Activated naive CD4-positive, alpha-beta T cell treated with anti-CD3 and anti-CD28 coated beads, Interleukin-2, amount 10 ng/mL, durations not matched to agents 7 days and 5 days (primary cell): ENCODE results near the gene SLC35A1.
"Not testable (repeated sequence)": the region's sequence is repeated elsewhere in the genome, so short reads cannot be mapped to it uniquely, and the experiment has no call there.

Experiments
- CTCF ChIA-PET: fragments of 350-600 bp; sonication (Branson Sonifier 250); formaldehyde crosslinking; loops from one replicate; lab custom pipeline; 2021; ENCODE audit warnings: antibody characterized with exemption; lab: Charles Lee
- DNase-seq: peaks from one replicate; pipeline ENCODE4 v3.0.0-alpha.2; 2020
- H3K27ac Mint-ChIP-seq: one replicate; pipeline ENCODE4 v1.8.0; 2021; ENCODE audit warnings: mild to moderate bottlenecking, moderate library complexity, mixed read lengths
- H3K27me3 Mint-ChIP-seq: one replicate; pipeline ENCODE4 v1.8.0; 2021; ENCODE audit warnings: mild to moderate bottlenecking, mixed read lengths
- H3K36me3 Mint-ChIP-seq: one replicate; pipeline ENCODE4 v1.8.0; 2021; ENCODE audit warnings: mixed read lengths
- H3K4me1 Mint-ChIP-seq: one replicate; pipeline ENCODE4 v1.8.0; 2021; ENCODE audit warnings: mixed read lengths
- H3K4me3 Mint-ChIP-seq: one replicate; pipeline ENCODE4 v1.8.0; 2021; ENCODE audit warnings: mild to moderate bottlenecking, moderate library complexity, mixed read lengths
- H3K9me3 Mint-ChIP-seq: one replicate; pipeline ENCODE4 v1.8.0; 2021; ENCODE audit warnings: mixed read lengths

Gene SLC35A1

GRCh38 chr6:87472525-87473418, at the start of gene SLC35A1:
TSS of gene SLC35A1 (plus strand) at chr6:87472974. CDS start at chr6:87473004, 30 bp downstream.
- CTCF ChIA-PET, result no interaction called here
- Mint-ChIP-seq H3K4me3 (peak within 1 kb of the TSS; percentile 96), H3K36me3 (no peaks in the 10 kb centered on the region), H3K27ac (peak within 1 kb of the TSS; percentile 95), H3K27me3 (peaks cover 6% of the 10 kb centered on the region), H3K4me1 (peaks cover 29% of the 10 kb centered on the region), H3K9me3 (no peaks in the 10 kb centered on the region)
- DNase-seq, result peak; percentile 86

GRCh38 chr6:87426789-87427188, 46.0 kb upstream of the SLC35A1 start:
- DNase-seq, result no peak
- Mint-ChIP-seq H3K27ac (no peak overlapping the region), H3K9me3 (no peaks in the 10 kb centered on the region), H3K4me3 (no peak overlapping the region), H3K27me3 (peaks cover 9% of the 10 kb centered on the region), H3K4me1 (no peaks in the 10 kb centered on the region), H3K36me3 (no peaks in the 10 kb centered on the region)
- CTCF ChIA-PET, result no interaction called here

- H3K4me3 Mint-ChIP-seq, result no peak overlapping the region
- H3K9me3 Mint-ChIP-seq, result no peaks in the 10 kb centered on the region
- no peaks in the 10 kb centered on the region for H3K36me3 Mint-ChIP-seq
- H3K4me1 Mint-ChIP-seq, result no peaks in the 10 kb centered on the region
- no peak overlapping the region for H3K27ac Mint-ChIP-seq
- CTCF ChIA-PET, result no interaction called here
- no peak for DNase-seq
- H3K27me3 Mint-ChIP-seq, result peaks cover 9% of the 10 kb centered on the region
Observed at GRCh38 chr6:87430499-87430898, 42.3 kb upstream of the SLC35A1 start.

- Mint-ChIP-seq H3K27me3 (peaks cover 9% of the 10 kb centered on the region), H3K4me1 (no peaks in the 10 kb centered on the region), H3K4me3 (no peak overlapping the region), H3K36me3 (no peaks in the 10 kb centered on the region), H3K9me3 (no peaks in the 10 kb centered on the region), H3K27ac (no peak overlapping the region)
- CTCF ChIA-PET, result no interaction called here
- DNase-seq, result no peak
Observed at GRCh38 chr6:87431263-87431662, 41.5 kb upstream of the SLC35A1 start.

GRCh38 chr6:87436435-87436834, 36.3 kb upstream of the SLC35A1 start:
- no peaks in the 10 kb centered on the region for H3K4me1 Mint-ChIP-seq
- H3K27ac Mint-ChIP-seq, result no peak overlapping the region
- H3K4me3 Mint-ChIP-seq, result no peak overlapping the region
- peaks cover 1% of the 10 kb centered on the region for H3K9me3 Mint-ChIP-seq
- H3K36me3 Mint-ChIP-seq, result no peaks in the 10 kb centered on the region
- CTCF ChIA-PET, result no interaction called here
- no peaks in the 10 kb centered on the region for H3K27me3 Mint-ChIP-seq
- peak; percentile 79 for DNase-seq

GRCh38 chr6:87441711-87442110, 31.1 kb upstream of the SLC35A1 start:
- H3K27ac Mint-ChIP-seq, result no peak overlapping the region
- H3K27me3 Mint-ChIP-seq, result no peaks in the 10 kb centered on the region
- H3K36me3 Mint-ChIP-seq, result no peaks in the 10 kb centered on the region
- CTCF ChIA-PET, result no interaction called here
- no peak for DNase-seq
- no peaks in the 10 kb centered on the region for H3K9me3 Mint-ChIP-seq
- no peak overlapping the region for H3K4me3 Mint-ChIP-seq
- no peaks in the 10 kb centered on the region for H3K4me1 Mint-ChIP-seq

- Mint-ChIP-seq H3K4me1 (no peaks in the 10 kb centered on the region), H3K4me3 (no peak overlapping the region), H3K27me3 (no peaks in the 10 kb centered on the region), H3K9me3 (no peaks in the 10 kb centered on the region), H3K27ac (no peak overlapping the region), H3K36me3 (no peaks in the 10 kb centered on the region)
- no peak for DNase-seq
- CTCF ChIA-PET, result no interaction called here
Observed at GRCh38 chr6:87444362-87444761, 28.4 kb upstream of the SLC35A1 start.

- peaks cover 40% of the 10 kb centered on the region for H3K27me3 Mint-ChIP-seq
- CTCF ChIA-PET, result no interaction called here
- no peaks in the 10 kb centered on the region for H3K9me3 Mint-ChIP-seq
- H3K27ac Mint-ChIP-seq, result no peak overlapping the region
- no peaks in the 10 kb centered on the region for H3K36me3 Mint-ChIP-seq
- DNase-seq, result no peak
- no peak overlapping the region for H3K4me3 Mint-ChIP-seq
- H3K4me1 Mint-ChIP-seq, result no peaks in the 10 kb centered on the region
Observed at GRCh38 chr6:87465051-87465450, 7.7 kb upstream of the SLC35A1 start.

GRCh38 chr6:87473419-87473903, 687 bp downstream of the SLC35A1 start:
- peaks cover 29% of the 10 kb centered on the region for H3K4me1 Mint-ChIP-seq
- peak overlapping the region; percentile 95 for H3K27ac Mint-ChIP-seq
- CTCF ChIA-PET, result no interaction called here
- peak overlapping the region; percentile 96 for H3K4me3 Mint-ChIP-seq
- no peaks in the 10 kb centered on the region for H3K9me3 Mint-ChIP-seq
- H3K36me3 Mint-ChIP-seq, result peaks cover 5% of the 10 kb centered on the region
- peaks cover 2% of the 10 kb centered on the region for H3K27me3 Mint-ChIP-seq
- peak; percentile 74 for DNase-seq

- no peak for DNase-seq
- CTCF ChIA-PET, result no interaction called here
- peaks cover 22% of the 10 kb centered on the region for H3K36me3 Mint-ChIP-seq
- no peaks in the 10 kb centered on the region for H3K9me3 Mint-ChIP-seq
- H3K4me3 Mint-ChIP-seq, result no peak overlapping the region
- peaks cover 4% of the 10 kb centered on the region for H3K4me1 Mint-ChIP-seq
- no peaks in the 10 kb centered on the region for H3K27me3 Mint-ChIP-seq
- H3K27ac Mint-ChIP-seq, result no peak overlapping the region
Observed at GRCh38 chr6:87481931-87482330, 9.2 kb downstream of the SLC35A1 start.

- Mint-ChIP-seq H3K36me3 (peaks cover 22% of the 10 kb centered on the region), H3K27ac (no peak overlapping the region)
- CTCF ChIA-PET, result no interaction called here
Observed at GRCh38 chr6:87482366-87482765, 9.6 kb downstream of the SLC35A1 start.

GRCh38 chr6:87483929-87484328, 11.2 kb downstream of the SLC35A1 start:
- peaks cover 19% of the 10 kb centered on the region for H3K36me3 Mint-ChIP-seq
- H3K27ac Mint-ChIP-seq, result peak overlapping the region; percentile 30
- CTCF ChIA-PET, result no interaction called here
- no peaks in the 10 kb centered on the region for H3K9me3 Mint-ChIP-seq
- no peak overlapping the region for H3K4me3 Mint-ChIP-seq
- peak; percentile 30 for DNase-seq
- no peaks in the 10 kb centered on the region for H3K27me3 Mint-ChIP-seq
- H3K4me1 Mint-ChIP-seq, result peaks cover 4% of the 10 kb centered on the region

More at GRCh38 chr6:87482366-87482765, 9.6 kb downstream of the SLC35A1 start:
- Mint-ChIP-seq H3K4me1 (peaks cover 4% of the 10 kb centered on the region), H3K4me3 (no peak overlapping the region), H3K27me3 (no peaks in the 10 kb centered on the region), H3K9me3 (no peaks in the 10 kb centered on the region)
- DNase-seq, result no peak

GRCh38 chr6:87484491-87484890, 11.7 kb downstream of the SLC35A1 start:
- CTCF ChIA-PET, result no interaction called here
- no peak for DNase-seq
- no peak overlapping the region for H3K27ac Mint-ChIP-seq
- no peaks in the 10 kb centered on the region for H3K9me3 Mint-ChIP-seq
- H3K36me3 Mint-ChIP-seq, result peaks cover 19% of the 10 kb centered on the region
- H3K4me3 Mint-ChIP-seq, result no peak overlapping the region
- no peaks in the 10 kb centered on the region for H3K27me3 Mint-ChIP-seq
- peaks cover 4% of the 10 kb centered on the region for H3K4me1 Mint-ChIP-seq

GRCh38 chr6:87487555-87487954, 14.8 kb downstream of the SLC35A1 start:
- CTCF ChIA-PET, result no interaction called here
- H3K4me3 Mint-ChIP-seq, result no peak overlapping the region

GRCh38 chr6:87489326-87489725, 16.6 kb downstream of the SLC35A1 start:
- DNase-seq, H3K27ac Mint-ChIP-seq, H3K4me1 Mint-ChIP-seq, CTCF ChIA-PET, H3K4me3 Mint-ChIP-seq, H3K27me3 Mint-ChIP-seq, H3K9me3 Mint-ChIP-seq: not testable (repeated sequence)
- H3K36me3 Mint-ChIP-seq, result peaks cover 23% of the 10 kb centered on the region

More at GRCh38 chr6:87487555-87487954, 14.8 kb downstream of the SLC35A1 start:
- no peaks in the 10 kb centered on the region for H3K27me3 Mint-ChIP-seq
- H3K4me1 Mint-ChIP-seq, result peaks cover 4% of the 10 kb centered on the region
- DNase-seq, result no peak
- H3K9me3 Mint-ChIP-seq, result no peaks in the 10 kb centered on the region
- H3K27ac Mint-ChIP-seq, result no peak overlapping the region
- peaks cover 24% of the 10 kb centered on the region for H3K36me3 Mint-ChIP-seq
